Adrenal gland (tissue), 12 donors: ENCODE measurements around the gene MCU. TPM values are rescaled to one million over a fixed set of nuclear protein-coding genes. Genes with fewer than 3 reads are reported as not detected.

Experiments
- DNase-seq, 7 donors: peaks; one replicate each; pipeline ENCODE4 v3.0.0-alpha.2; 2019 to 2020
- H3K27ac ChIP-seq, 5 donors: fragments of 200-600 bp; sonication (generic) in 4 of 5; 1 replicate in 3 of 5; 2 replicates in 2 of 5; pipeline versions ENCODE4 v1.5.1 to v1.8.0; 2016 to 2020; ENCODE audit warnings: mild to moderate bottlenecking in 1 of 5
- H3K27me3 ChIP-seq: fragments of 200-600 bp; 2 replicates; pipeline ENCODE4 v1.8.0; 2021
- H3K36me3 ChIP-seq, 2 donors: fragments of 200-600 bp; replicated peaks in 1 of 2; 1 replicate in 1 of 2; 2 replicates in 1 of 2; pipeline versions ENCODE4 v1.5.1 to v1.8.0; 2018 to 2022
- H3K4me1 ChIP-seq, 2 donors: fragments of 200-600 bp; replicated peaks in 1 of 2; 1 replicate in 1 of 2; 2 replicates in 1 of 2; pipeline versions ENCODE4 v1.5.1 to v1.8.0; 2018 to 2021
- H3K4me3 ChIP-seq, 4 donors: fragments of 200-600 bp; sonication (generic) in 3 of 4; one replicate each; pipeline ENCODE4 v1.5.1; 2016 to 2018
- H3K9me3 ChIP-seq, 3 donors: fragments of 200-600 bp; sonication (generic) in 1 of 3; replicated peaks in 1 of 3; 1 replicate in 2 of 3; 2 replicates in 1 of 3; pipeline versions ENCODE4 v1.5.1 to v1.8.0; 2016 to 2021
- POLR2A ChIP-seq, 2 donors: fragments of 450-650 bp; IDR thresholded peaks; one replicate each; pipeline ENCODE4 v1.6.1; 2017; ENCODE audit warnings: antibody characterized with exemption in 2 of 2, mild to moderate bottlenecking in 2 of 2, moderate library complexity in 1 of 2
- WGBS, 4 donors: extraction: QIAGEN DNeasy Blood & Tissue Kit in 2 of 4; methylation state at CpG; one replicate each; pipeline versions ENCODE4 v1.1.5 to v1.1.7; 2013 to 2017; 5-methylcytosine and 5-hydroxymethylcytosine counted together
- intact Hi-C, 2 donors: fragments of 100-400 bp; cut with DNase I; formaldehyde crosslinking; loops; one replicate each; pipeline versions ENCODE4 v1.14.1 to v1.15.0; 2022 to 2023
- polyA plus RNA-seq, 3 donors: library from polyadenylated mRNA; stranded (reverse); fragments of 200-250 nt in 2 of 3; fragments of 350-450 nt in 1 of 3; fragmentation: Illumina TruSeq in 1 of 3; extraction: RNeasy Lipid Tissue Mini Kit (QIAGEN cat#74804) in 1 of 3; gene quantifications; one replicate each; pipeline ENCODE4 v1.2.3, GENCODE V29; 2013 to 2014
- total RNA-seq, 9 donors: library from RNA; depleted of rRNA in 4 of 9; stranded (reverse); fragments of >200 nt in 4 of 9; fragments of 120-200 nt in 1 of 9; fragmentation: NEBNext Ultra II Directional in 1 of 9; extraction: Animal tissue kit (Norgen Biotek cat#: 25700) in 1 of 9; gene quantifications; one replicate each; pipeline versions ENCODE4 v1.1.0 to v1.2.4, GENCODE V29; 2013 to 2023
- TF ChIP-seq, protein P1 (sequence below), 6 experiments: fragments of 450-650 bp in 4 of 6; fragments of 200-600 bp in 2 of 6; sonication (generic) in 1 of 6; IDR thresholded peaks; 1 replicate in 5 of 6; 2 replicates in 1 of 6; pipeline versions ENCODE4 v1.5.1 to v1.8.0; 2016 to 2021; ENCODE audit warnings: antibody characterized with exemption in 6 of 6, mild to moderate bottlenecking in 2 of 6, moderate library complexity in 1 of 6
- donor health status: healthy with polysubstance abuse.
- donor health status: Bipolar disorder and iron deficiency.
- donor health status: DM: yes; HTN: yes; CAD: no.
- donor health status: DM: no; HTN: no; CAD: no.
- donor health status: DM: no; HTN: no; CAD: no.
- donor health status: DM: yes; HTN: yes; CAD: no.

The MCU gene
- total and polyA plus RNA-seq, 12 donors, result 6.4 to 22.2 (median 14.9) TPM

DNA sequence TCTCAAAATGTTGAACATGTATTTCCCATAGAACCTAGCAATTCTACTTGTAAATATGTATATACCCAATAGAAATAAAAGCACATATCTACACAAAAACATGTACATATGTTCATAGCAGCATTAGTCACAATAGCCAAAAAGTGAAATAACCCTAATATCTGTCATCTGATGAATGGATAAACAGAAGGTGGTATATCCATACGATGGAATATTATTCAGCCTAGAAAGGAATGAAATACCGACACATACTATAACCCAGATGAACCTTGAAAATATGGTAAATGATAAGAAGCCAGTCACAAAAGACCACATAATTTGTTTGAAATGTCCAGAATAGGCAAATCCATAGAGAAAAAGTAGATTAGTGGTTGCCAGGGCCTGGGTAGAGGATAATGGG lies 87.9 kb downstream of the MCU start:
- no peak for DNase-seq
- TF ChIP-seq, protein P1, sequence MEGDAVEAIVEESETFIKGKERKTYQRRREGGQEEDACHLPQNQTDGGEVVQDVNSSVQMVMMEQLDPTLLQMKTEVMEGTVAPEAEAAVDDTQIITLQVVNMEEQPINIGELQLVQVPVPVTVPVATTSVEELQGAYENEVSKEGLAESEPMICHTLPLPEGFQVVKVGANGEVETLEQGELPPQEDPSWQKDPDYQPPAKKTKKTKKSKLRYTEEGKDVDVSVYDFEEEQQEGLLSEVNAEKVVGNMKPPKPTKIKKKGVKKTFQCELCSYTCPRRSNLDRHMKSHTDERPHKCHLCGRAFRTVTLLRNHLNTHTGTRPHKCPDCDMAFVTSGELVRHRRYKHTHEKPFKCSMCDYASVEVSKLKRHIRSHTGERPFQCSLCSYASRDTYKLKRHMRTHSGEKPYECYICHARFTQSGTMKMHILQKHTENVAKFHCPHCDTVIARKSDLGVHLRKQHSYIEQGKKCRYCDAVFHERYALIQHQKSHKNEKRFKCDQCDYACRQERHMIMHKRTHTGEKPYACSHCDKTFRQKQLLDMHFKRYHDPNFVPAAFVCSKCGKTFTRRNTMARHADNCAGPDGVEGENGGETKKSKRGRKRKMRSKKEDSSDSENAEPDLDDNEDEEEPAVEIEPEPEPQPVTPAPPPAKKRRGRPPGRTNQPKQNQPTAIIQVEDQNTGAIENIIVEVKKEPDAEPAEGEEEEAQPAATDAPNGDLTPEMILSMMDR (IDR thresholded peaks at IDR 0.05), result no peak
- no peak for TF ChIP-seq POLR2A (IDR thresholded peaks at IDR 0.05)
- Histone ChIP-seq H3K9me3 (peaks cover 0 to 2% (median 0%) of the 10 kb centered on the region in 3 donors), H3K36me3 (no peaks in the 10 kb centered on the region), H3K27me3 (no peaks in the 10 kb centered on the region), H3K27ac (no peak overlapping the region), H3K4me1 (peaks cover 0 to 8% of the 10 kb centered on the region in 2 donors), H3K4me3 (no peak overlapping the region)
- intact Hi-C loops, result no loop called here
- WGBS, 4 donors, result 96 to 100% (median 98%) methylated on average over 2 of the region's 2 CpGs

DNA sequence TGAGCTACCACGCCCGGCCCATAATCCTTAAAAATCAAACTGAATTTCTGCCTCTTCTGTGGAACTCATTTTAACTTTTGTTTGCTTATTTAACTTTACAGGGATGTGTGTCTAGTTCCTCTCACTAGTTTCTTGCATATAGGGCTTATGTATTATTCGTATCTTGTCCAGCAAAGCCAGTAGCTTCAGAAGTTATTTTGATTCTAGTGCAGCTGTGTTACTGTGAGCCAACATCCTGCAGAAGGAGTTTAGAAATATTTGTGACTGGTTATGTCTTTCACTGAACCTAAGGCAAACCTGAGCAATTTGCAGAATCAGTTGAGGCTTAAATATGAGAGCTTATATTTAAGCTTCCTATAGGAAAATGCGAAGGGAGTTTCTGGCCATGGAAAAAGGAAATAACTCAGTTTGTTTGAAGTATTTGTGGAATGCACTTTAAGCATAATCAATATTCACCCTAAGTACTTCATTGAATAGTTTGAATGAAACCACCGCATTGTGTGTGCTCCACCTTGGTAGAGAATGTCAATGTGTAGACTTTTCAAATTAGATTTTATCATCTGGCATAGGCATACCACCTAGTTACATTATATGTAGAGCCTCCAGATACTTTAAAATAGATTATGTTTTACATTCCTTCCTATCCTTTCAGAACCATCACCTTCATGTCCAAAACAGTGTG lies 90.8 kb downstream of the MCU start:
- DNase-seq, result no peak
- Histone ChIP-seq H3K27ac (no peak overlapping the region), H3K9me3 (no peaks in the 10 kb centered on the region), H3K4me3 (no peak overlapping the region), H3K36me3 (no peaks in the 10 kb centered on the region), H3K4me1 (peaks cover 0 to 16% of the 10 kb centered on the region in 2 donors), H3K27me3 (no peaks in the 10 kb centered on the region)
- intact Hi-C loops, result no loop called here
- TF ChIP-seq, protein P1 (IDR thresholded peaks at IDR 0.05), result no peak
- no peak for TF ChIP-seq POLR2A (IDR thresholded peaks at IDR 0.05)
- WGBS, 4 donors, result 93 to 95% (median 95%) methylated on average over 5 of the region's 5 CpGs

GRCh38 chr10:72783410-72783833 lies 91.5 kb downstream of the MCU start:
- Histone ChIP-seq H3K4me1 (peaks cover 0 to 16% of the 10 kb centered on the region in 2 donors), H3K27me3 (no peaks in the 10 kb centered on the region), H3K9me3 (no peaks in the 10 kb centered on the region), H3K36me3 (no peaks in the 10 kb centered on the region), H3K4me3 (no peak overlapping the region), H3K27ac (no peak overlapping the region)
- 66 to 76% (median 75%) methylated on average over 1 of the region's 1 CpG for WGBS, 4 donors
- DNase-seq, result no peak
- TF ChIP-seq POLR2A (IDR thresholded peaks at IDR 0.05), result no peak
- TF ChIP-seq, protein P1 (IDR thresholded peaks at IDR 0.05), result no peak
- intact Hi-C loops, result no loop called here

GRCh38 chr10:72784551-72785351 lies 92.8 kb downstream of the MCU start:
- intact Hi-C loops, result no loop called here
- DNase-seq, result peak; percentile 23 to 64 (median 57)
- TF ChIP-seq POLR2A (IDR thresholded peaks at IDR 0.05), result no peak
- TF ChIP-seq, protein P1 (IDR thresholded peaks at IDR 0.05), result no peak

More at GRCh38 chr10:72784551-72785351, 92.8 kb downstream of the MCU start:
- H3K4me3 ChIP-seq, result no peak overlapping the region
- 30 to 33% (median 31%) methylated on average over 7 of the region's 7 CpGs for WGBS, 4 donors
- no peaks in the 10 kb centered on the region for H3K9me3 ChIP-seq
- H3K27ac ChIP-seq, result no peak overlapping the region
- no peaks in the 10 kb centered on the region for H3K36me3 ChIP-seq
- no peaks in the 10 kb centered on the region for H3K27me3 ChIP-seq
- H3K4me1 ChIP-seq, result peaks cover 0 to 16% of the 10 kb centered on the region in 2 donors
